Mesothelial cell of epicardium (in vitro differentiated cells): ENCODE results near the gene AURKA. TPM values are rescaled to one million over a fixed set of nuclear protein-coding genes. Genes with fewer than 3 reads are reported as not detected.

Experiments used
- DNase-seq, 2 experiments: peaks; one replicate each; pipeline ENCODE4 v3.0.0; 2021; ENCODE audit warnings: low spot score in 2 of 2; ENCODE audit not compliant: unreplicated experiment in 2 of 2
- H3K27ac Mint-ChIP-seq: 2 replicates; pipeline ENCODE4 v1.8.0; 2021; ENCODE audit warnings: mixed read lengths
- H3K27me3 Mint-ChIP-seq: 2 replicates; pipeline ENCODE4 v1.8.0; 2021; ENCODE audit warnings: low read depth, mixed read lengths
- H3K36me3 Mint-ChIP-seq: 2 replicates; pipeline ENCODE4 v1.8.0; 2021; ENCODE audit warnings: mixed read lengths
- H3K4me1 Mint-ChIP-seq: 2 replicates; pipeline ENCODE4 v1.8.0; 2021; ENCODE audit warnings: mixed read lengths
- H3K4me3 Mint-ChIP-seq: 2 replicates; pipeline ENCODE4 v1.8.0; 2021; ENCODE audit warnings: mild to moderate bottlenecking, moderate library complexity, mixed read lengths
- H3K9me3 Mint-ChIP-seq: 2 replicates; pipeline ENCODE4 v1.8.0; 2021; ENCODE audit warnings: mixed read lengths
- CTCF ChIP-seq: fragments of 200-600 bp; sonication (generic); IDR thresholded peaks from one replicate; pipeline ENCODE4 v1.5.0; 2021; ENCODE audit warnings: antibody characterized with exemption; ENCODE audit not compliant: unreplicated experiment
- total RNA-seq: library from RNA; stranded (reverse); gene quantifications from 3 replicates; pipeline ENCODE4 v1.2.1, GENCODE V29; 2021

AURKA gene
- total RNA-seq: 13.2 to 14.7 TPM (median 14.4 TPM) in 3 replicates

DNA sequence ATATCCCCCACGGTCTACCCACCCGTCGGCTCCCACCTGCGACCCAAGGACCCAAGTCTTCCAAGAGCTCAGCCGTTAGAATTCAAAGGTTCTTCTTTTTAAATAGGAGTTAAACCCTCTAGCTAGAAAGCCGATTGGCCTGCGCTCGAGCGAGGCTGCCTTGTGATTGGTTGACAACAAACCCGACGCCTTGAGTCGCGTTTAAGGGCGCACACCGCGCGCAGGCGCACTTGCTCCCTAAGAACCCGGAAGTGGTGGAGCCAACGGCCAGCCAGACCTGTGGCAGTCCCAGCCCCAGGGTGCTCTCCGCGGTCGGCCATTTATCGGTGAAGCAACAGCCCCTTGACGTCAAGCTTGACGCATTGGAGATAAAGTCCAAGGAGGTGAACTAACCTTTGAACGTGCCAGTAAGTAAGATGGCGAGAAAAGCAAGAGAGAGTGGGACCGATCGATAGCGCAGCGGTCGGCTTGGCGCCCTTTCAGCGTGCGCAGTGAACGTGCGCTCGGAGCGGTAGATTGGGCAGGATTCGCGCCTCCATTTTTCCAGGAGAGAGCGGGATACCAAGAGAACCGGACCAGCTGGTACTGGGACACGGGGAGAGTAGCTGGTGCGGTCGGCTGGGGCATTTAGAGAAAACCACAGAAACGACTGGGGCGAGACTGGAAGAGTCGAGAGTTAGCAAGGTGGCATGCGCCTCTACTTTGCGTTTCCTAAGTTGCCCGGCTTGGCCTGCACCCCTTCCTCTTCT lies at the start of gene AURKA, which contains the start of gene CSTF1:
TSS of gene AURKA (minus strand) at position 84 of the 749 bp plus-strand sequence. CDS start 4,018 bp downstream, outside the sequence.
TSS of gene CSTF1 (plus strand) at position 514 of the 749 bp plus-strand sequence. CDS start 2,908 bp downstream, outside the sequence.
- H3K4me1 Mint-ChIP-seq: peaks cover 23% of the 10 kb centered on the region
- H3K27ac Mint-ChIP-seq: peak within 1 kb of the TSS; percentile 60
- TF ChIP-seq CTCF: no peak
- H3K36me3 Mint-ChIP-seq: peaks cover 22% of the 10 kb centered on the region
- no peak within 1 kb of the TSS for H3K4me3 Mint-ChIP-seq
- DNase-seq: peak; percentile 95 to 99
- no peaks in the 10 kb centered on the region for H3K27me3 Mint-ChIP-seq
- H3K9me3 Mint-ChIP-seq: no peaks in the 10 kb centered on the region

DNA sequence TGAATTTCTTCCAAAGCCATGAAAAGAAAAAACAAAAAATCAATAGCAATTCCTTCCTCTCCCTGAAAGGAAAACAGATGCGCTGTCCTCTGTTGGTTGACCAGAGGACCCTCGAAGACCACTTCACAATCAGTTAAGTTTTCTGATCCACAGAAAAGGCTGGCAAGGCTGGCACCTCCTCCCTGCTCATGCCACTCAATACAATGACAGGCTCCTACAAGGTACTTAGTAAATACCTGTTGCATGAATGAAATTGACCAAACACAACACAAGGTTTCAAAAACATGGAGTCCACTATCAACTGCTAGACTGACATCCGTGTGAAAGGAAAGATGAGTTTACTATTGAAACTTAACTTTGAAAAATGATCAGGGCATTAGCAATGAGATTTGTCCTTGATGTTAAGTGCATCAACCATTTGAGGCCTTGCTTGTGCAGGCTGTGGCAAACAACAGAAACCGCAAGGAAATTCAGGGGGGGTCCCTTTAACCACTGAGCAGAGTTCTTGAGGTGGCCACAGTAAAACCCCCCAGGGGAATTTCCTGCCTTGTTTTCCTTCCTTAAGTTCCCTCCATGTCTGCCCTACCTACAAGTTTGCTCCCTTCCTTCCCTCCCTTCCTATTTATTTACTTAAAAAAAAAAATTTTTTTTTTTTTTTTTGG lies 48.5 kb upstream of the AURKA start:
- no peaks in the 10 kb centered on the region for H3K36me3 Mint-ChIP-seq
- H3K4me3 Mint-ChIP-seq: no peak overlapping the region
- H3K4me1 Mint-ChIP-seq: peaks cover 18% of the 10 kb centered on the region
- TF ChIP-seq CTCF: no peak
- DNase-seq: peak in 1 of 2 experiments; percentile 3
- H3K9me3 Mint-ChIP-seq: no peaks in the 10 kb centered on the region
- H3K27me3 Mint-ChIP-seq: peaks cover 7% of the 10 kb centered on the region
- H3K27ac Mint-ChIP-seq: peak overlapping the region; percentile 65

DNA sequence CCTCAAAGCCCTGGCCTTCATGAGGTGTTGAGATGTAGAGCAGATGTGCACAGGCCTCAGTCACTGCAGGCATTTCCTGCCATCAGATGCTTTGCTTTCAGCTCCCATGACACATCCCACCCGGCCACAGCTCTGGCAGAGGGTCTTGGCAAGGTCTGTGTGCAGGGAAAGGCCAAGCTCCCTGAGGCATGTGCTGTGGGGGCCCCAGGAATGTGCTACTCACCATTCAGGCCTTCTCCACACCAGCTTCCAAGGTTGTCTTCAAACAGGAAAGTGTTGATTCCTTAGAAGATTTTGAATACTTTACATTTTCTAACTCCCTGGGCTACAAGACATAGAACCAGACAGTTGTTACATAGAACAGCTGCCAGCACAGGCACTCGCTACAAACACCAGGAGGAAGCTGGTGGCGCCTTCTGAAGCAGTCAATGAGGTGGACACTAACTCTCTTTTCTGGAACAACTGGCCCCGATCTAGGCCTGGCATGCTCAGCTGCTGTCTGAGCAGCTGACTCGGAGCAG lies 47.8 kb upstream of the AURKA start:
- Mint-ChIP-seq H3K4me3 (no peak overlapping the region), H3K27ac (peak overlapping the region; percentile 65), H3K9me3 (no peaks in the 10 kb centered on the region), H3K27me3 (peaks cover 3% of the 10 kb centered on the region), H3K4me1 (peaks cover 18% of the 10 kb centered on the region), H3K36me3 (no peaks in the 10 kb centered on the region)
- TF ChIP-seq CTCF: no peak
- peak in 1 of 2 experiments; percentile 41 for DNase-seq

DNA sequence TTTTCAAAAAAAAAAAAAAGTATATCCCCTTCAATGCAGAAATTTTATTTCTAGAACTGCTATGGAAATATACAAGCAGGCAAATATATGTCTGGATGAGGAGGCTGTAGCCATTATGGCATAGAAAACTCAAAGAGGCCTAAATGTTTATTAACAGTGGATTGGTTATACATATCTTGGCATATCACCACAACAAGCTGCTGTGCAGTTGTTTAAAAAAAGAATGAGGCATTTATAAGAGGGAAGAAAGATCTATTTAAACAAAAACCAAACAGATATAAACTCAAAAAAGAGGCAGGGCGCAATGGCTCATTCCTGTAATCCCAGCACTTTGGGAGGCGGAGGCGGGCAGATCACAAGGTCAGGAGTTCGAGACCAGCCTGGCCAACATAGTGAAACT lies 46.3 kb upstream of the AURKA start:
- no peak for DNase-seq
- Mint-ChIP-seq H3K4me3 (no peak overlapping the region), H3K27ac (no peak overlapping the region), H3K27me3 (no peaks in the 10 kb centered on the region), H3K36me3 (no peaks in the 10 kb centered on the region), H3K4me1 (peaks cover 24% of the 10 kb centered on the region), H3K9me3 (no peaks in the 10 kb centered on the region)
- no peak for TF ChIP-seq CTCF

- TF ChIP-seq CTCF: no peak
- Mint-ChIP-seq H3K36me3 (no peaks in the 10 kb centered on the region), H3K4me1 (peaks cover 23% of the 10 kb centered on the region), H3K4me3 (no peak overlapping the region), H3K9me3 (no peaks in the 10 kb centered on the region), H3K27me3 (no peaks in the 10 kb centered on the region), H3K27ac (no peak overlapping the region)
- DNase-seq: peak in 1 of 2 experiments; percentile 22
These were observed 45.4 kb upstream of the AURKA start for GRCh38 chr20:56437196-56437960.
